Stimulated activated CD8-positive, alpha-beta memory T cell treated with anti-CD3 and anti-CD28 coated beads, Interleukin-4, amount 100 ng/mL, for 4 hours (primary cell): ENCODE results near the gene GLYR1.
A peak's percentile ranks its signal among the peaks of the same experiment; 100 is the strongest.
"Not testable (repeated sequence)": the region's sequence is repeated elsewhere in the genome, so short reads cannot be mapped to it uniquely, and the experiment has no call there.

Source experiments
- DNase-seq, 2 donors: peaks; one replicate each; pipeline ENCODE4 v3.0.0-alpha.2; 2020; ENCODE audit warnings: low read depth in 2 of 2, low spot score in 1 of 2

GLYR1 gene

GRCh38 chr16:4846901-4847773, at the start of gene GLYR1, which contains the start of gene UBN1:
Gene GLYR1, minus strand, starts transcription at chr16:4847288. Its CDS starts 23 bp downstream, at chr16:4847265.
Gene UBN1, plus strand, starts transcription at chr16:4847481. Its CDS starts 5,437 bp downstream, at chr16:4852918.
- DNase-seq: peak; percentile 99

GRCh38 chr16:4896761-4897160, 49.7 kb upstream of the GLYR1 start:
- DNase-seq: not testable (repeated sequence)

GRCh38 chr16:4895366-4895765, 48.3 kb upstream of the GLYR1 start:
- no peak for DNase-seq

GRCh38 chr16:4894276-4895150, 47.4 kb upstream of the GLYR1 start:
- no peak for DNase-seq

GRCh38 chr16:4893103-4893862, 46.2 kb upstream of the GLYR1 start:
- no peak for DNase-seq

GRCh38 chr16:4892361-4893102, 45.4 kb upstream of the GLYR1 start:
- DNase-seq: no peak

- DNase-seq: no peak
Measured at GRCh38 chr16:4891886-4892216, 44.8 kb upstream of the GLYR1 start.

GRCh38 chr16:4891097-4891885, 44.2 kb upstream of the GLYR1 start:
- no peak for DNase-seq

- DNase-seq: no peak
Measured at GRCh38 chr16:4890686-4891085, 43.6 kb upstream of the GLYR1 start.

- no peak for DNase-seq
Measured at GRCh38 chr16:4890026-4890425, 42.9 kb upstream of the GLYR1 start.

GRCh38 chr16:4888428-4889135, 41.5 kb upstream of the GLYR1 start:
- DNase-seq: no peak

- no peak for DNase-seq
Measured at GRCh38 chr16:4886151-4886550, 39.1 kb upstream of the GLYR1 start.

- DNase-seq: no peak
Measured at GRCh38 chr16:4884972-4885874, 38.1 kb upstream of the GLYR1 start.

- no peak for DNase-seq
Measured at GRCh38 chr16:4884209-4884608, 37.1 kb upstream of the GLYR1 start.

GRCh38 chr16:4883501-4883900, 36.4 kb upstream of the GLYR1 start:
- no peak for DNase-seq

GRCh38 chr16:4882633-4883285, 35.7 kb upstream of the GLYR1 start:
- DNase-seq: no peak

- no peak for DNase-seq
Measured at GRCh38 chr16:4882000-4882632, 35.0 kb upstream of the GLYR1 start.
